ENCODE results near the gene PLK3.

Gene PLK3

DNA sequence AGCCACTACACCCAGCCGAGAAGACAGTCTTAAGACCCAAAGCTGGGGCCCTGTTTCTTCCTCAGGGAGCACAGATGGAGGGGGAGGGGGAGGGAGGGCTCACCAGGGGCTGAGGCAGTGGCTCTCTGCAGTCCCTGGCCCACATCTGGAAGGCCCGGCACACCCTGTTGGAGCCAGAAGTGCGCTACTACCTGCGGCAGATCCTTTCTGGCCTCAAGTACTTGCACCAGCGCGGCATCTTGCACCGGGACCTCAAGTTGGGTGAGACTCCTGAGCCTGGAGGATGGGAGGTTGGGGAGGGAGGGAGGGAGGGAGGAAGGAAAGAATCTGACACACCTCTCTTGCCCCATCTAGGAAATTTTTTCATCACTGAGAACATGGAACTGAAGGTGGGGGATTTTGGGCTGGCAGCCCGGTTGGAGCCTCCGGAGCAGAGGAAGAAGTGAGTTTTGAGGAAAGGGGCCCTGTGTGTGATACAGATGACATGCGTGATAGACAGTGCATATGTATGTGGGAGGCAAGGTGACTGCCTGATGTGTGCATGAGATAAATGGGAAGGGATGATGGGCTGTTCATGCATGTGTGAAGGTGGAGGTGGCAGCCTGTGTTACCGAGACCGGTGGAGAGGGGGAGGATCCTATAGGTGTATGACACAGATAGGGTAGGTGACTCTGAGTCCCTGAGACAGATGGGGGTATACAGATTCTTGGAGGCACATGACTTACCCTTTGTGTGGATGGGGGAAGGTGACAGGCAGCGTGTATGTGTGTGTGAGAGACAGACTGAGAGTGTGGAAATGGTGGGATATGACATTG lies 1.5 kb downstream of the PLK3 start:
- Mint-ChIP-seq H3K4me1 (ENCODE audit: low read depth) (peaks cover 59% of the 10 kb centered on the region), H3K4me3 (peak overlapping the region; percentile 96), H3K9me3 (no peaks in the 10 kb centered on the region), H3K27ac (peak overlapping the region; percentile 96), H3K36me3 (ENCODE audit: low read depth) (peaks cover 49% of the 10 kb centered on the region), H3K27me3 (no peaks in the 10 kb centered on the region)

DNA sequence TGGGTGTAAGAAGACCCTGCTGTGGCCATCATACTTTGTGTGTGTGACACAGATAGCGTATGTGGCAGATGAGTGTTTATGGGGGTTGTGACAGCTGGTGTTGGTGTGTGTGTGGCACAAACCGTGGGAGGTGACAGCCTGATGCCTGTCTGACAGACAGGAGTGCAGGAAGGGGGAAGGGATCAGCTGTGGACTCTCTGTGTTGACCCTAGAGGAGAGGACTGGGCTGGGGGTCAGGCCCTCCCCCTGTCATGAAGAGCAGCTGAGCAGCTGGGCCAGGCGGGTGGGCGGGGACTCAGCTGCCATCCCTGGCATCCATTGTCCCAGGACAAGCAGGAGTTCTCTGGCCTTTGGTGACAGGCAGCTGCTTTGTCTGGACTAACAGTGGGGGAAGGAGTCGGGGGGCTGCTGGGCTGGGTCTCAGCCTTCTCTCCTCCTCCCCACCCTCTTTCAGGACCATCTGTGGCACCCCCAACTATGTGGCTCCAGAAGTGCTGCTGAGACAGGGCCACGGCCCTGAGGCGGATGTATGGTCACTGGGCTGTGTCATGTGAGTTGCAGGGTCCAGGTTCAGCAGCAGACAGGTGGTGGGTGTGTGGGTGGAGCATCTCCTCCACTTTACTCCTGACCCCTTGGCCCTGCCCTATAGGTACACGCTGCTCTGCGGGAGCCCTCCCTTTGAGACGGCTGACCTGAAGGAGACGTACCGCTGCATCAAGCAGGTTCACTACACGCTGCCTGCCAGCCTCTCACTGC lies 2.3 kb downstream of the PLK3 start:
- peak overlapping the region; percentile 96 for H3K27ac Mint-ChIP-seq
- peaks cover 56% of the 10 kb centered on the region for H3K36me3 Mint-ChIP-seq (ENCODE audit: low read depth)
- H3K9me3 Mint-ChIP-seq = no peaks in the 10 kb centered on the region
- H3K4me1 Mint-ChIP-seq (ENCODE audit: low read depth) = peaks cover 67% of the 10 kb centered on the region
- H3K4me3 Mint-ChIP-seq = peak overlapping the region; percentile 96
- H3K27me3 Mint-ChIP-seq = no peaks in the 10 kb centered on the region

DNA sequence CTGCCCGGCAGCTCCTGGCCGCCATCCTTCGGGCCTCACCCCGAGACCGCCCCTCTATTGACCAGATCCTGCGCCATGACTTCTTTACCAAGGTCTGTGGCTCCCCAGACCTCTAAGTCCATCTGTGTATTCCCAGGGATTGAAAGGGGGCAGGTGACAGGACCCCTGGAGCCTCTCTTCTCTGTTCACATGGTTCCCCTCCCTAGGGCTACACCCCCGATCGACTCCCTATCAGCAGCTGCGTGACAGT lies 2.8 kb downstream of the PLK3 start:
- Mint-ChIP-seq H3K27ac (peak overlapping the region; percentile 96), H3K4me3 (peak overlapping the region; percentile 96), H3K27me3 (no peaks in the 10 kb centered on the region), H3K9me3 (no peaks in the 10 kb centered on the region), H3K4me1 (ENCODE audit: low read depth) (peaks cover 72% of the 10 kb centered on the region), H3K36me3 (ENCODE audit: low read depth) (peaks cover 56% of the 10 kb centered on the region)

DNA sequence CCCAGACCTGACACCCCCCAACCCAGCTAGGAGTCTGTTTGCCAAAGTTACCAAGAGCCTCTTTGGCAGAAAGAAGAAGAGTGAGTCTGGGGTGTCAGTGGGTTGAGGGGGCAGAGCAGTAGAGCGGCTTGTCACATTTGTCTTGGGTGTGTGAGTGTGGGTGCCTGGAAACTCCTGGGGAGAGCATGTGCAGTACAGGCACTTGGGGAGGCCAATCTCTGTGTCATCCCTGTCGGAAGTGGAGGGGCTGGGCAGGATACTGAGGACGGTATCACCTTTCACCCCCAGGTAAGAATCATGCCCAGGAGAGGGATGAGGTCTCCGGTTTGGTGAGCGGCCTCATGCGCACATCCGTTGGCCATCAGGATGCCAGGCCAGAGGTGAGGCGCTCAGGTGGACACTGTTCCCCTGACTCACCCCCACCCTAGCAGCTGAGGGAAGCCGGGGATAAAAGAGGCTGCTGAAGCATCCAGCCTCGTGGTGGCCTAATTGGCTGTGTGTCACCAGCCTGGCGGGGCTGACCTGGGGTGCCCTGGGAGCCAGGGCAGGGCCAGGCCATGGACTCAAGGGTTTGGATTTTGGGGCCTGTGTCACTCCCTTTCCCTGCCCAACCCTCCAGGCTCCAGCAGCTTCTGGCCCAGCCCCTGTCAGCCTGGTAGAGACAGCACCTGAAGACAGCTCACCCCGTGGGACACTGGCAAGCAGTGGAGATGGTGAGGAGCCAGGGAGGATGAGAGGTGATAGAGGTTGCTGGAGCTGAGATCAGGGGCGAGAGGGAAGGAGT lies 3.3 kb downstream of the PLK3 start:
- no peaks in the 10 kb centered on the region for H3K27me3 Mint-ChIP-seq
- H3K9me3 Mint-ChIP-seq = no peaks in the 10 kb centered on the region
- peaks cover 56% of the 10 kb centered on the region for H3K36me3 Mint-ChIP-seq (ENCODE audit: low read depth)
- H3K27ac Mint-ChIP-seq = peak overlapping the region; percentile 96
- H3K4me3 Mint-ChIP-seq = peak overlapping the region; percentile 96
- H3K4me1 Mint-ChIP-seq (ENCODE audit: low read depth) = peaks cover 76% of the 10 kb centered on the region

DNA sequence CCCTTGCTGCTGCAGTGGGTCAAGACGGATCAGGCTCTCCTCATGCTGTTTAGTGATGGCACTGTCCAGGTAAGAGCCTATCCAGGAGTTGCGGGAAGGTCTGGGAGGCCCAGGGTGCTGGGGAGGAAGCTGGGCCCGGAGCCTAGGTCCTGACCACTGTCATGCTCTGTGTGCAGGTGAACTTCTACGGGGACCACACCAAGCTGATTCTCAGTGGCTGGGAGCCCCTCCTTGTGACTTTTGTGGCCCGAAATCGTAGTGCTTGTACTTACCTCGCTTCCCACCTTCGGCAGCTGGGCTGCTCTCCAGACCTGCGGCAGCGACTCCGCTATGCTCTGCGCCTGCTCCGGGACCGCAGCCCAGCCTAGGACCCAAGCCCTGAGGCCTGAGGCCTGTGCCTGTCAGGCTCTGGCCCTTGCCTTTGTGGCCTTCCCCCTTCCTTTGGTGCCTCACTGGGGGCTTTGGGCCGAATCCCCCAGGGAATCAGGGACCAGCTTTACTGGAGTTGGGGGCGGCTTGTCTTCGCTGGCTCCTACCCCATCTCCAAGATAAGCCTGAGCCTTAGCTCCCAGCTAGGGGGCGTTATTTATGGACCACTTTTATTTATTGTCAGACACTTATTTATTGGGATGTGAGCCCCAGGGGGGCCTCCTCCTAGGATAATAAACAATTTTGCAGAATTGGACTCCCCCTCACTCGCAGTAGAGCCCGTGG lies 5.3 kb downstream of the PLK3 start:
- H3K27ac Mint-ChIP-seq = peak overlapping the region; percentile 96
- H3K4me3 Mint-ChIP-seq = peak overlapping the region; percentile 38
- H3K4me1 Mint-ChIP-seq (ENCODE audit: low read depth) = peaks cover 83% of the 10 kb centered on the region
- H3K36me3 Mint-ChIP-seq (ENCODE audit: low read depth) = peaks cover 64% of the 10 kb centered on the region
- H3K27me3 Mint-ChIP-seq = no peaks in the 10 kb centered on the region
- H3K9me3 Mint-ChIP-seq = no peaks in the 10 kb centered on the region

DNA sequence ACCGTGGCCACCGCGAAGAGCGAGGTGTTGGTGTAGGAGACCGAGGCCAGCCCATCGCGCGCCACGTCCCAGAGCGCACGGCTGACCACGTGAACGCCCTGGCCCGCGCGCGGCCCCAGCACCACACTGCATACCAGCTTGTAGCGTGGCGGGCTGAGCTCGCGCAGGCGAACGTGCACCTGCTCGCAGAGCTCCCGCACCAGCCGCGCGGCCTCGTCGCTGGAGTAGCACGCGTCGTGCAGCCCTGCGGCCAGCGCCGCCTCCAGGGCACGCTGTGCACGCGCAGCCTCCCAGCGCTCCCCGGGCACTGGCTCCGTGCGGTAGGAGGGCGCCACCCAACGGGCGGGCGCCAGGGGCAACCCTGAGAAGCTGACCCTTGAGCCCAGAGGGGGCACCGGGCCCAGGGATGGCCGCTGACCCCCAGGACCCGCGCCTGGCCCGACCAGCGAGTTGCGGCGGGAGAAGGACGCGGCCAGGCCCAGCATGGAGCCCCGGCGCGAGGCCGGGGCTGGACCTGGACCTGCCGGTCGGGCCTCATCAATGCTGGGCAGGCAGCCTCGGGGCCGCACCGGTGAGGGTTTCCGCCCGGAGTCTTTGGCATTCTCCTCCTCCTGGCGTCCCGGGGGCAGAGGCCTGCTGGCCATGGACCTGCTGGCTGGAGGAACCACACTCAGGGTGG lies 6.0 kb downstream of the PLK3 start:
- Mint-ChIP-seq H3K4me1 (ENCODE audit: low read depth) (peaks cover 90% of the 10 kb centered on the region), H3K27ac (peak overlapping the region; percentile 99), H3K4me3 (peak overlapping the region; percentile 76), H3K36me3 (ENCODE audit: low read depth) (peaks cover 64% of the 10 kb centered on the region), H3K9me3 (no peaks in the 10 kb centered on the region), H3K27me3 (no peaks in the 10 kb centered on the region)

DNA sequence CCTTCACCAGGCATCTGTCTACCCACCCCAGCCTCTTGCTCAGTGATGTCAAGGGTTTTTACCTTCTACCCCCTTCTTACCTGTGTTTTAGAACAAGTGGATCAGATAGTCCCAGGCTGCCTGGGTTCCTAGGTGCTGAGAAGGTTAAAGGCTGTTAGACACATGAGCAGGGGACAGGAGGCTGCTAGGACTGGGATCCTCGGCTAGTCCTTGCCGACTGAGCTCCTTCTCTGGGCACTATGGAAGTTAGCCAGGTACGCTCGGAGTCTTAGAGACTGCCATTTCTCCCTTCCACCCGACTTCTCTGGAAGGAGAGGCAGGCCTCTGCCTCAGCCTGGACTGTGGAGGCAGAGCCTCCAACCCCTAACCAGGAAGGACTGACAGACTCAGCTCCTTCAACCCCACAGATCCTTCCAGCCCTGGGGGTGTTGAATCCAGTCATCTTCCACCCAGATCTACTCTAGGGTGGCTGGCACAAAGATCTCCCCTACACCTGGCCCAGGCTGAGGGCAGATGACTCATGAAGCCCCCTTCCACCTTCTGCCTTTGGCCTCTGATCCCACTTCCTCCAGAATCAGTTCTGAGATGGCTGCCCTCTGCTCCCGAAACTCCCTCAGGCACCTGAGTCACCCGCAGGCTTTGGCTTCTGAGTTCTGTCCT lies 6.7 kb downstream of the PLK3 start, which contains the start of gene DYNLT4:
Gene DYNLT4 (minus strand): TSS at position 648 of the 660 bp plus-strand sequence. CDS start 683 bp downstream, outside the sequence.
- peaks cover 94% of the 10 kb centered on the region for H3K4me1 Mint-ChIP-seq (ENCODE audit: low read depth)
- peaks cover 64% of the 10 kb centered on the region for H3K36me3 Mint-ChIP-seq (ENCODE audit: low read depth)
- peak within 1 kb of the TSS; percentile 76 for H3K4me3 Mint-ChIP-seq
- H3K27me3 Mint-ChIP-seq = no peaks in the 10 kb centered on the region
- peak within 1 kb of the TSS; percentile 99 for H3K27ac Mint-ChIP-seq
- H3K9me3 Mint-ChIP-seq = no peaks in the 10 kb centered on the region

DNA sequence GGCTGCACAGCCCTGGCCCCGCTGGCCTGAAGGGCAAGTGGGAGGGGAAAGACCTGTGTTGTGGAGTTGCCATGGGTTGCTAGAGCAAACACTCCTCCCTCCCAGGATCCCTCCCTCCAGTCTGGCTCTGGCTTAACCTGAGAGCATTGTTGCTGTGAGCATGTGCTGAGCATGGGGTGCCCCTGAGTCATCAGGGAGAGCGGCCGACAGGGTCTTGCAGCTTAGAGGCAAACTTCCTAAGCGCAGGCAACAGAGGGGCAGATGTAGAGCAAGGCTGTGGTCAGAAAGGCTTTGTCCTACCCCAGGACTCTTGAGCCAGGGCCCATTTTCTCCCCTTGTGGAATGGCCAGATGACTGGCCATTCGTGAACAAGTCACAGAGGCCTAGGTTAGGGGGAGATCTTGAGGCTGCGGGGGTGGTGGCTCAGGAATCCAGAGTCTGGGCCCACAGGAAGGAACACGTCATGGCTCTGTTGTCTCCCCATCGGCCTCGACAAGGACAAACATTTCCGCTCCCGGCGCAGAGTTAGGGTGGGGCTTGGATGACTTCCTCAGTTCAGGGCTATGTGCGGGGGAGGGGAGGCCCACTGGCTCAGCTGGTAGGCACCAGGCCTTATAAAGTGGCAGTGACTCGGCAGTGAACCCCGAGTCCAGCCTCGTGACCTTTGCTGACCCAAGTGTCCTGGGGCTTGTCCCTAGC lies 7.3 kb downstream of the PLK3 start:
- no peaks in the 10 kb centered on the region for H3K9me3 Mint-ChIP-seq
- peak overlapping the region; percentile 76 for H3K4me3 Mint-ChIP-seq
- H3K27ac Mint-ChIP-seq = peak overlapping the region; percentile 99
- peaks cover 62% of the 10 kb centered on the region for H3K36me3 Mint-ChIP-seq (ENCODE audit: low read depth)
- H3K4me1 Mint-ChIP-seq (ENCODE audit: low read depth) = peaks cover 93% of the 10 kb centered on the region
- H3K27me3 Mint-ChIP-seq = no peaks in the 10 kb centered on the region

DNA sequence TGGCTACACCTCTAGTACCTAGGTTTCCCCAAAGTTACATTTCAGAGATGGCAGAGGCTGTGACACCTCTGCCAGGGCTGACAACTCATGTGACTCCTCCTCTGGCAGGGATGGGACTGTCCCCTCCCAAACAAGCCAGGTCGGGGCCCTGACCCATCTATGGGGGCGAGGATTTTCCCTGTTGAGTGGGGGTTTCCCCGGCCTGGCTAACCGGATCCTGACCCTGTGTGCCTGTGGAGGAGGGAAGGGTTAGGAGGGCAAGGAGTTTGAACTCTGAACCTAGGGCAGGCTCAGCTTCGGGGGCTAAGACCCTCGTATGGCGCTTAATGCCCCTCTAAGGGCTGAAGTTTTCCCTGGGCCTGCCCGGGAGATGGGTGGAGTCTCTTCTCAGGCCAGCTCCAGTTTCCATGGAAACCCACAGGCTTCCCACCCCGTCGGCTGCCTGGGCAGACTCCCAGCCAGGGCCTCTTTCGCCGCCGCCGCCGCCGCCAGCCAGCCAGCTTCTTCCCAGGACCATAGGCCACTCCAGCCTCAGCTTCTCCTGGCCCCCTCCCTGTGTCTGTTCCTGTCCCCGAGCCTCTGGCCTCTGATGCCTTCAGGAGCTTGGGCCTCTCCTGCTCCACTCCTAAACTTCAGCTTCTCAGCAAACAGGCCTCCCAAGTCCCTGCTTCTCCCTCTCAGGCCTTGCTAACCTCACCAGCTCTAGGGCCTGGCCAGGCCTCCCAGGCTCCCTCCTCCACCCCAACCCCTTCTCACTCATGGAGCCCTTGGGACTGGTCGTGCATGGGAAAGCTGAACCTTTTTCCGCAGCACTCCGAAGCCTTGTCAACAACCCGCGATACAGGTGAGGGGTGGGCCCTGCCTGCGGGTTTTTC lies 8.1 kb downstream of the PLK3 start, which contains the start of gene BTBD19:
Gene BTBD19 (plus strand): TSS at position 461 of the 875 bp plus-strand sequence. CDS start 298 bp downstream, at position 759.
- Mint-ChIP-seq H3K4me3 (peak within 1 kb of the TSS; percentile 76), H3K27ac (peak within 1 kb of the TSS; percentile 99), H3K9me3 (no peaks in the 10 kb centered on the region), H3K4me1 (ENCODE audit: low read depth) (peaks cover 86% of the 10 kb centered on the region), H3K27me3 (no peaks in the 10 kb centered on the region), H3K36me3 (ENCODE audit: low read depth) (peaks cover 55% of the 10 kb centered on the region)

DNA sequence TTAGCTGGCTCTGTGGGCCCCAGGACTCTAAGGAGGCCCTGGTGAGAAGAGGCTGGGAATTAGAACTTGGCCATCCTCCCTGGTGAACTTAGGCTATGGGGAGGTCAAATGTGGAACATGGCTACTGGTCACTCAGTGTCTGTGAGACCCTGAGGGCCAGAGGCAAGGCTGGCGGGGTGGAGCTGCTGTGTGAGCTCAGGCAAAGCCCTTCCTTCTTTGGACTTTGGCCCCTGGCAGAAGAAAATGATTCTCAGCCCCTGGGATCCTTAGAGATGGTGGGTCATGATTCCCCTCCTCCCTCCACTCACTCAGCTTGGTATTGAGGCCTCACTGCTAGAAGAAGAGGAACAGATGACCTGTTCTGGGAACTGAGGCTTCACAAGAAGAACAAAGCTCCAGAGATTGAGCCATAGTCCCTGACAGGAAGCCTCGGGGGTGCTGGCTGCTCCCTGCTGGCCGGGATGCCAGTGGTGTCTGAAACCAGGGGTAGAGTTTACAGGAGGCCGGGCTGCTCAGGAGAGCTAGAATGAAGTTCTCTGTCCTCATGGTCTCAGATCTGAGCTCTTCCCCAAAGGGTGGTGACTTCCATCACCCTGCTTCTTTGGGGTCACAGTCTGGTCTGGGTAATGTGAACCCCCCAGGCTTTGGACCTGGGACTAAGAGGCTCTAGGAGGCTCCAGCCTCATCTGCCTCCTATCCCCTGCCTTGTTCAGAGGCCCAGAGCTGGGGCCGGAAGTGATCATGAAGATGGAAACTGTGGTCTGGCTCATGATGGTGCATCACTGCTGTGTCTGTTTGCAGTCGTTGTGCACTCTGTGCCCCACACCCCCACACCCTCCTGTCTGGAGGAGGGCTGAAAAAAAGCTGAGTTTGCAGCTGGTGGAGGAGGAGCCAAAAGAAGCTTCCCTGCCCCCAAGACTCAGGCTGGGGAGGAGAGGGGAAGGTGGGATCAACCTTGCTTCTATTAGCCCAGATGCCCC lies 9.1 kb downstream of the PLK3 start:
- H3K36me3 Mint-ChIP-seq (ENCODE audit: low read depth) = peaks cover 50% of the 10 kb centered on the region
- H3K27ac Mint-ChIP-seq = peak overlapping the region; percentile 99
- peaks cover 85% of the 10 kb centered on the region for H3K4me1 Mint-ChIP-seq (ENCODE audit: low read depth)
- no peaks in the 10 kb centered on the region for H3K27me3 Mint-ChIP-seq
- no peaks in the 10 kb centered on the region for H3K9me3 Mint-ChIP-seq
- peak overlapping the region; percentile 76 for H3K4me3 Mint-ChIP-seq

DNA sequence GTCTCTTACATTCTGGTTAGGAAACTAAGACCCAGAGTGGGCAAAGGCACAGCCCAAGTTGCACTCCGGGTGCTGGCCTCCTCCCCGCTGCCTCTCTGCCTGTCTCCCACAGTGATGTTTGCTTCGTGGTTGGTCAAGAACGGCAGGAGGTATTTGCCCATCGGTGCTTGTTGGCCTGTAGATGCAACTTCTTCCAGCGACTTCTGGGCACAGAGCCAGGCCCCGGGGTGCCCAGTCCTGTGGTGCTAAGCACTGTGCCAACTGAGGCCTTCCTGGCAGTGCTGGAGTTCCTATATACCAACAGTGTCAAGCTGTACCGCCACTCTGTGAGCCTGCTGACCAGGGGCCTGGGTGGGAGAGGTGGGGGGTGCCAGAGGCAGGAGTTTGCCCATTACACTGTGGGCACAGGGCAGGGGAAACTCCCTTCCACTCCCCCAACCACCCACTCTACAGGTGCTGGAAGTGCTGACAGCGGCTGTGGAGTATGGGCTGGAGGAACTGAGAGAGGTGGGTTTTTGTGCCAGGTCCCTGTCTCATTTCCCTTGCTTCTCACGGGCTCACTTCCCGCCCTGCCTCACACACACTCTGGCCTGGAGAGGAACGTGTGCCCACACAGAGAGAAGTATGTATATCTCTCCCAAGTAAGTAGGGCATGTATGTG lies 10.1 kb downstream of the PLK3 start:
- Mint-ChIP-seq H3K4me3 (peak overlapping the region; percentile 76), H3K4me1 (ENCODE audit: low read depth) (peaks cover 82% of the 10 kb centered on the region), H3K36me3 (ENCODE audit: low read depth) (peaks cover 47% of the 10 kb centered on the region), H3K9me3 (no peaks in the 10 kb centered on the region), H3K27ac (peak overlapping the region; percentile 99), H3K27me3 (no peaks in the 10 kb centered on the region)
